Osteoblast (primary cell): Measurements from ENCODE around the gene RIC8B. TPM values are rescaled to one million over a fixed set of nuclear protein-coding genes. Genes with fewer than 3 reads are reported as not detected.

Experiments
- DNase-seq: peaks from one replicate; pipeline ENCODE4 v3.0.0; 2011; ENCODE audit warnings: low spot score, mixed read lengths; ENCODE audit not compliant: insufficient read length; ENCODE audit errors: missing footprints
- H2AFZ ChIP-seq: 2 replicates; pipeline ENCODE4 v1.6.0; 2011; ENCODE audit warnings: mild to moderate bottlenecking, low read length
- H3K27ac ChIP-seq: 2 replicates; pipeline ENCODE4 v1.5.1; 2011; ENCODE audit warnings: mild to moderate bottlenecking, low read depth, low read length, moderate library complexity
- H3K27me3 ChIP-seq: 2 replicates; pipeline ENCODE4 v1.6.0; 2012; ENCODE audit warnings: mild to moderate bottlenecking, control low read depth, inconsistent platforms, low read length, moderate library complexity; ENCODE audit not compliant: insufficient read depth
- H3K36me3 ChIP-seq: 2 replicates; pipeline ENCODE4 v1.5.1; 2011; ENCODE audit warnings: mild to moderate bottlenecking, low read length, control low read depth, moderate library complexity; ENCODE audit not compliant: insufficient read depth
- H3K4me1 ChIP-seq: 2 replicates; pipeline ENCODE4 v1.5.1; 2011; ENCODE audit warnings: mild to moderate bottlenecking, low read length, control low read depth, moderate library complexity; ENCODE audit not compliant: insufficient read depth
- H3K4me2 ChIP-seq: 2 replicates; pipeline ENCODE4 v1.6.0; 2011; ENCODE audit warnings: mild to moderate bottlenecking, low read length; ENCODE audit not compliant: insufficient read depth
- H3K4me3 ChIP-seq: fragments of 200-600 bp; sonication (generic); 3 replicates; pipeline ENCODE4 v1.5.1; 2012; ENCODE audit warnings: mild to moderate bottlenecking, low read length, inconsistent platforms; ENCODE audit not compliant: insufficient read depth
- H3K79me2 ChIP-seq: 2 replicates; pipeline ENCODE4 v1.6.0; 2012; ENCODE audit warnings: mild to moderate bottlenecking, low read length, control low read depth, inconsistent platforms; ENCODE audit not compliant: insufficient read depth
- H3K9me3 ChIP-seq: 2 replicates; pipeline ENCODE4 v1.5.1; 2011; ENCODE audit warnings: low read depth, low read length, control low read depth
- H4K20me1 ChIP-seq: 2 replicates; pipeline ENCODE4 v1.6.0; 2012; ENCODE audit warnings: mild to moderate bottlenecking, low read length, control low read depth; ENCODE audit not compliant: insufficient read depth
- CTCF ChIP-seq: IDR thresholded peaks from 2 replicates; pipeline ENCODE4 v1.5.1; 2011; ENCODE audit warnings: mild to moderate bottlenecking, low read depth, low read length, moderate library complexity; ENCODE audit errors: extremely low read depth
- total RNA-seq: library from RNA; depleted of rRNA; stranded (reverse); fragments of >200 nt; gene quantifications from 2 replicates; pipeline ENCODE4 v1.2.3, GENCODE V29; 2012

RIC8B gene
- total RNA-seq, 1 donor: 13.4 TPM

- Histone ChIP-seq H3K9me3 (no peaks in the 10 kb centered on the region), H3K27ac (no peak overlapping the region), H3K4me2 (no peak overlapping the region), H3K4me3 (no peak overlapping the region), H3K27me3 (no peaks in the 10 kb centered on the region), H3K79me2 (no peaks in the 10 kb centered on the region), H4K20me1 (no peaks in the 10 kb centered on the region), H3K36me3 (no peaks in the 10 kb centered on the region), H3K4me1 (peaks cover 7% of the 10 kb centered on the region), H2AFZ (no peak overlapping the region)
- TF ChIP-seq CTCF: no peak
- no peak for DNase-seq
Measured at GRCh38 chr12:106873983-106874382, 99.5 kb downstream of the RIC8B start.

- no peaks in the 10 kb centered on the region for H4K20me1 ChIP-seq
- no peak overlapping the region for H3K4me2 ChIP-seq
- no peaks in the 10 kb centered on the region for H3K27me3 ChIP-seq
- H3K36me3 ChIP-seq: no peaks in the 10 kb centered on the region
- no peak overlapping the region for H3K27ac ChIP-seq
- H3K4me3 ChIP-seq: no peak overlapping the region
- TF ChIP-seq CTCF: no peak
- no peaks in the 10 kb centered on the region for H3K4me1 ChIP-seq
- no peak overlapping the region for H2AFZ ChIP-seq
- DNase-seq: no peak
- no peaks in the 10 kb centered on the region for H3K9me3 ChIP-seq
- no peaks in the 10 kb centered on the region for H3K79me2 ChIP-seq
Measured at GRCh38 chr12:106878804-106879203, 104.3 kb downstream of the RIC8B start.

- Histone ChIP-seq H4K20me1 (no peaks in the 10 kb centered on the region), H3K27ac (no peak overlapping the region), H2AFZ (no peak overlapping the region), H3K9me3 (no peaks in the 10 kb centered on the region), H3K27me3 (no peaks in the 10 kb centered on the region), H3K79me2 (no peaks in the 10 kb centered on the region), H3K4me3 (no peak overlapping the region), H3K4me1 (no peaks in the 10 kb centered on the region), H3K36me3 (no peaks in the 10 kb centered on the region), H3K4me2 (no peak overlapping the region)
- no peak for TF ChIP-seq CTCF
- no peak for DNase-seq
Measured at GRCh38 chr12:106879612-106880011, 105.1 kb downstream of the RIC8B start.

GRCh38 chr12:106883426-106883825, 108.9 kb downstream of the RIC8B start:
- no peak for DNase-seq
- TF ChIP-seq CTCF: no peak
- Histone ChIP-seq H3K27ac (no peak overlapping the region), H3K27me3 (no peaks in the 10 kb centered on the region), H3K36me3 (peaks cover 10% of the 10 kb centered on the region), H3K9me3 (no peaks in the 10 kb centered on the region), H3K4me3 (no peak overlapping the region), H2AFZ (no peak overlapping the region), H4K20me1 (no peaks in the 10 kb centered on the region), H3K79me2 (no peaks in the 10 kb centered on the region), H3K4me2 (no peak overlapping the region), H3K4me1 (no peaks in the 10 kb centered on the region)
